Activated naive CD8-positive, alpha-beta T cell treated with anti-CD3 and anti-CD28 coated beads for 36 hours (primary cell): Measurements from ENCODE around the gene MED31. TPM values are rescaled to one million over a fixed set of nuclear protein-coding genes. Genes with fewer than 3 reads are reported as not detected.
"Not testable (repeated sequence)": the region's sequence is repeated elsewhere in the genome, so short reads cannot be mapped to it uniquely, and the experiment has no call there.

Experiments used
- DNase-seq: peaks from one replicate; pipeline ENCODE4 v3.0.0; 2021
- H3K27ac Mint-ChIP-seq: one replicate; pipeline ENCODE4 v1.8.0; 2022; ENCODE audit warnings: mild to moderate bottlenecking, moderate library complexity, mixed read lengths
- H3K27me3 Mint-ChIP-seq: one replicate; pipeline ENCODE4 v1.8.0; 2022; ENCODE audit warnings: mild to moderate bottlenecking, mixed read lengths
- H3K36me3 Mint-ChIP-seq: one replicate; pipeline ENCODE4 v1.8.0; 2021; ENCODE audit warnings: mild to moderate bottlenecking, mixed read lengths
- H3K4me1 Mint-ChIP-seq: one replicate; pipeline ENCODE4 v1.8.0; 2021; ENCODE audit warnings: mixed read lengths
- H3K4me3 Mint-ChIP-seq: one replicate; pipeline ENCODE4 v1.8.0; 2022; ENCODE audit warnings: mild to moderate bottlenecking, moderate library complexity, mixed read lengths
- H3K9me3 Mint-ChIP-seq: one replicate; pipeline ENCODE4 v1.8.0; 2022; ENCODE audit warnings: mixed read lengths
- total RNA-seq, 2 experiments: library from RNA; stranded (reverse); gene quantifications; one replicate each; pipeline ENCODE4 v1.2.3, GENCODE V29; 2021

MED31 gene
- total RNA-seq, 2 experiments from 2014 or later = 20.1 to 21.6 TPM

DNA sequence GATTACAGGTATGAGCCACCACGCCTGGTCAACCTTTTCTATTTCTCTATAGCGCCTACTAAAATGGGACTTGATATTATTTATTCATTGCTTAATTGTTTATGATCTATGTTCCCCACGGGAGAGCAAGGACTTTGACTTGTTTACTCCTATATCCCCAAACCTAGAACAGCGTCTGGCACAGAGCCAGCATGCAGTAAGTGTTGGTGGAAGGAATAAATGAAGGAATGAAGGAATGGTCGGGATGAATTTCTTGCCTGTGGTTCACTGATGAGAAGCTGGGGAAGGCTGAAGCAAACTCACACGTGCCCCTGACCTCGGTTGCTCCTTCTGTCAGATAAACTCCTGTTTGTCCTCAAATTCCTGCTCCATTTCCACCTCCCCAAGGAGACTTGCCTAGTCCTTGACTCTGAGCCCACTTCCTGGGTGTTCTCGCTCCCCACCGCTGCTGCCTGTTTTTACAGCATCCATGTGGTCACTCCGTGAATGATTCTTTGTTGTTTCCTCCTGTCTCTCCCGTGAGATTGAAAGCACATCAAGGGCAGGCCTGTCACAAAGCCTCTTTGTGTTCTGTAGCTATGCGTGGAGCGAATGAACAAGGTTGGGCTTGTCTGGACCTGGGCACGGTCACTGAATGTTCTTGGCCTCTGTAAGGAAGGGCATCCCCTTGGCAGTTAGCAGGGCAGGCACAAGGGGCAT lies 17.5 kb upstream of the MED31 start:
- H3K27me3 Mint-ChIP-seq = no peaks in the 10 kb centered on the region
- no peaks in the 10 kb centered on the region for H3K9me3 Mint-ChIP-seq
- peaks cover 6% of the 10 kb centered on the region for H3K4me1 Mint-ChIP-seq
- no peak overlapping the region for H3K27ac Mint-ChIP-seq
- H3K4me3 Mint-ChIP-seq = no peak overlapping the region
- H3K36me3 Mint-ChIP-seq = no peaks in the 10 kb centered on the region
- no peak for DNase-seq

DNA sequence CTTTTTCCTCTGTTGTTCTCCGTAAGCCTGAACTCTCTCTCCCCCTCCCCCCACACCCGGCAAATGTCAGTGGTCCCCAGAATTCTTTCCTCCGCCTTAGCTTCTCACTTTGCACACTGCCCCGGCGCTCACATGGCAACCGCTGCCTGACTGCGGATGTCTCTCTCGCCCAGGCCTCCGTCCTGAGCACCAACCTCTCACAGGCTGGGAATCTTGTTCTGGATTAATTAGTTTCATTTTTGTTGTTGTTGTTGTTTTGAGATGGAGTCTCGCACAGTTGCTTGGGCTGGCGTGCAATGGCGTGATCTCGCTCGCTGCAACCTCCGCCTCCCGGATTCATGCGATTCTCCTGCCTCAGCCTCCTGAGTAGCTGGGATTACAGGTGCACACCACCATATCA lies 16.8 kb upstream of the MED31 start:
- H3K4me3 Mint-ChIP-seq = no peak overlapping the region
- no peaks in the 10 kb centered on the region for H3K9me3 Mint-ChIP-seq
- DNase-seq = no peak
- H3K27me3 Mint-ChIP-seq = no peaks in the 10 kb centered on the region
- no peaks in the 10 kb centered on the region for H3K36me3 Mint-ChIP-seq
- H3K27ac Mint-ChIP-seq = no peak overlapping the region
- H3K4me1 Mint-ChIP-seq = peaks cover 6% of the 10 kb centered on the region

DNA sequence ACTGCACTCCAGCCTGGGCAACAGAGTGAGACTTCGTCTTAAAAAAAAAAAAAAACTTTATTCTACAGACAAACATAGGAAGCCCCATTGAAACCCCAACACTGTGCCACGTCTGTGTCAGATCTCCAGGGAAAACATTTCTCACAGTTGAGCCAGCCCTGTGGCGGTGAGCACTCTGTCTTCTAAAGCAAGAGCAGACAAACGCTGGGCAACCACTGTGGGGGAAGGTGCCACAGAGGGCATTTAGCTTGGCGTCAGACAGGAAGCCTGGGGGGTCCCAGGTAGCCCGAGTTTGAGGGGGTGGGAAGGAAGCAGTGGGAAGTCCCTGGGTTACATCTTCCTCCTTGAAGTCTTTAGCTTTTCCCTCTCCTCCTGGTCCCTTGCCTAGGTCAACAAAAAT lies 16.1 kb upstream of the MED31 start:
- Mint-ChIP-seq H3K4me1 (peaks cover 6% of the 10 kb centered on the region), H3K27ac (no peak overlapping the region), H3K9me3 (no peaks in the 10 kb centered on the region), H3K27me3 (no peaks in the 10 kb centered on the region), H3K4me3 (no peak overlapping the region), H3K36me3 (no peaks in the 10 kb centered on the region)
- no peak for DNase-seq

DNA sequence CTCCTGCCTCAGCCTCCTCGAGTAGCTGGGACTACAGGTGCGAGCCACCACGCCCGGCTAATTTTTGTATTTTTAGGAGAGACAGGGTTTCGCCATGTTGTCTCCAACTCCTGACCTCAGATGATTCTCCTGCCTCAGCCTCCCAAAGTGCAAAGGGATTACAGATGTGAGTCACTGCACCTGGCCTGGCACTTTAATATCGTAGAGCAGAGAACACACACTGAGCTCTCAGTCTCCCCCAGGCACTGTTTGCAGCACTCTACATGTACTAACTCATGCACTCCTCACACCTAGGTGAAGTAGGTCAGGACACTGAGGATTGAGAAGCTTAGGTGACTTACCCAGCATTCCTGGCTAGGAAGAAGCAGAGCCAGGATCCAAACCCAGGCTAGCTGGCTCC lies 15.2 kb upstream of the MED31 start:
- no peaks in the 10 kb centered on the region for H3K36me3 Mint-ChIP-seq
- no peaks in the 10 kb centered on the region for H3K27me3 Mint-ChIP-seq

GRCh38 chr17:6666077-6666521 lies 14.7 kb upstream of the MED31 start:
- H3K4me1 Mint-ChIP-seq = peaks cover 11% of the 10 kb centered on the region
- no peak overlapping the region for H3K4me3 Mint-ChIP-seq
- peak; percentile 44 for DNase-seq
- no peaks in the 10 kb centered on the region for H3K9me3 Mint-ChIP-seq
- no peak overlapping the region for H3K27ac Mint-ChIP-seq
- H3K36me3 Mint-ChIP-seq = no peaks in the 10 kb centered on the region
- no peaks in the 10 kb centered on the region for H3K27me3 Mint-ChIP-seq

More for the DNA sequence above, 15.2 kb upstream of the MED31 start:
- H3K27ac Mint-ChIP-seq = no peak overlapping the region
- H3K9me3 Mint-ChIP-seq = no peaks in the 10 kb centered on the region
- H3K4me1 Mint-ChIP-seq = peaks cover 7% of the 10 kb centered on the region
- DNase-seq = no peak
- H3K4me3 Mint-ChIP-seq = no peak overlapping the region

- not testable (repeated sequence) for H3K4me3 Mint-ChIP-seq, H3K36me3 Mint-ChIP-seq, H3K27me3 Mint-ChIP-seq, H3K9me3 Mint-ChIP-seq, H3K27ac Mint-ChIP-seq, DNase-seq
- H3K4me1 Mint-ChIP-seq = peaks cover 22% of the 10 kb centered on the region
Observed at GRCh38 chr17:6663200-6663599, 11.8 kb upstream of the MED31 start.

DNA sequence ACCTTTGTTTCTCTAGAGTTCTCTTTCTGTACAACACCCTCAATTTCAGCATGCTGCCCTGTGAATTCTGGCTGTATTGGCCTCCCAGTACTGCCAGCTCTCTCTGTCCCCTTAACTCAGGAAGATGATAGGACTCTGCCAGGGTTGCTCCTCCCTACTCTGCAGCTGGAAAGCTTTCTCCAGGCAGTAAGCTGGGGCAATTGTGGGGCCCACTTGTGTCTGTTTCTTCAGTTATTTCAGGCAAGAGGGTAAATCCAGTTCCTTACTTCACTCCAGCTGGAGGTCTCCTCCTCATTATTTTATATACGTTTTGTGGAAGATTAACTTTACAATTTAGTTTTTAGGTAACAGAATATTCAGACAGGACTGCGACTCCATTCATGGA lies 10.1 kb upstream of the MED31 start:
- Mint-ChIP-seq H3K36me3 (peaks cover 4% of the 10 kb centered on the region), H3K27me3 (no peaks in the 10 kb centered on the region), H3K4me3 (no peak overlapping the region), H3K27ac (no peak overlapping the region), H3K9me3 (no peaks in the 10 kb centered on the region), H3K4me1 (peaks cover 24% of the 10 kb centered on the region)
- no peak for DNase-seq

DNA sequence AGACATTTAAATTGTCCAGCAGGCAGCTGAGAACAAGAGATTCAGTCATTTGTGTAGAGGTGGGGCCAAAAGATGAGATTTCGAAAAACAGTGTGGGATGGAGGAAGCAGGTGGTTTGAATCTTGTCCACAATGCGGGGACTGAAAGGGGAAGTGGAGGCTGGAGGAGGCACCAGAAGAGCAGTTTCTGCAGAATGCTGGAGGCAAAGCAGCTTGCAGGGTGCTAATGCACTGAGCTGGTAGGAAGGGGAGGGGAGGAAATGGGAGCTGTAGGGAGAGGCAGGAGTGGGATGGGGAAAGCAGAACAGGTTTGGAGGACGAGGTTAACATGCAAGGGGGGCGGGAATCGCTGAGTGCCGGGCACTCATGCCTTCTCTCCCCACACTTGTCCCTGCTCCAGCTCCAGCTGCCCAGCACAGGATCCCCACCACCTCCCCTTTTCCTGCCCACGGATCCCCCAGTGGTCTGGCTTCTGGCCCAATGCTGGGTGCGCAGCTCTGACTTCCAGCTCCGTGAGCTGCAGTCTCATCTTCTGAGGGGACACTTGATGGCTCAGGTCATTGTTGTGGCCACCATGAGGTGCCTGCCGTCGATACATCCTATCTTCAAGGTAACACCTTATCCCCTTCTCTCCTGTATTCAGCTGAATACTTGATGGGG lies 9.5 kb upstream of the MED31 start:
- Mint-ChIP-seq H3K4me3 (peak overlapping the region; percentile 6), H3K27ac (no peak overlapping the region), H3K27me3 (no peaks in the 10 kb centered on the region), H3K9me3 (no peaks in the 10 kb centered on the region), H3K36me3 (peaks cover 4% of the 10 kb centered on the region), H3K4me1 (peaks cover 24% of the 10 kb centered on the region)
- DNase-seq = no peak

GRCh38 chr17:6660101-6660500 lies 8.7 kb upstream of the MED31 start:
- H3K9me3 Mint-ChIP-seq = no peaks in the 10 kb centered on the region
- peaks cover 7% of the 10 kb centered on the region for H3K27me3 Mint-ChIP-seq
- no peak overlapping the region for H3K4me3 Mint-ChIP-seq
- H3K27ac Mint-ChIP-seq = no peak overlapping the region
- H3K36me3 Mint-ChIP-seq = peaks cover 5% of the 10 kb centered on the region
- peaks cover 30% of the 10 kb centered on the region for H3K4me1 Mint-ChIP-seq
- DNase-seq = no peak

DNA sequence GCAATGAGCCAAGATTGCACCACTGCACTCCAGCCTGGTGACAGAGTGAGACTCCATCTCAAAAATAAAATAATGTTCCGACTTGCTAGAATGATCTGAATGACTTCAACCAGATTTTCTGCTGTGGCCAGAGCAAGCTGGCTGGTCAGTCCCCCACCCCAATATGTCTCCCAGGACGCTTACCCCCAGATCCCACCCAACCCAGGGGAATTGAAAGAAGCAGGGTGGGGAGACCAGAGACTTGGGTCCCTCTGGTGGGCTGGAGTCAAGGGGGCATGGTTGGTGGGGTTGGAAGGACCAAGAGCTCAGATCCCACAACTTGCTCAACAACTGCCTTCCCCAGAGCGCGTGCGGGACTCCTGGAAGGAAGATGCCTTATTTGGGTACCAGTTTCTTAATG lies 7.0 kb upstream of the MED31 start:
- not testable (repeated sequence) for DNase-seq, H3K27ac Mint-ChIP-seq, H3K9me3 Mint-ChIP-seq, H3K4me3 Mint-ChIP-seq, H3K27me3 Mint-ChIP-seq
- Mint-ChIP-seq H3K4me1 (peaks cover 38% of the 10 kb centered on the region), H3K36me3 (peaks cover 11% of the 10 kb centered on the region)

GRCh38 chr17:6657633-6658287 lies 6.4 kb upstream of the MED31 start:
- H3K4me3 Mint-ChIP-seq = peak overlapping the region; percentile 86
- no peaks in the 10 kb centered on the region for H3K9me3 Mint-ChIP-seq

GRCh38 chr17:6656797-6657632 lies 5.6 kb upstream of the MED31 start:
- peaks cover 50% of the 10 kb centered on the region for H3K4me1 Mint-ChIP-seq
- H3K4me3 Mint-ChIP-seq = peak overlapping the region; percentile 86
- H3K27me3 Mint-ChIP-seq, H3K9me3 Mint-ChIP-seq: not testable (repeated sequence)
- DNase-seq = peak; percentile 64
- H3K36me3 Mint-ChIP-seq = peaks cover 13% of the 10 kb centered on the region
- H3K27ac Mint-ChIP-seq = peak overlapping the region; percentile 76

More at GRCh38 chr17:6657633-6658287, 6.4 kb upstream of the MED31 start:
- H3K27ac Mint-ChIP-seq = peak overlapping the region; percentile 76
- no peak for DNase-seq
- peaks cover 45% of the 10 kb centered on the region for H3K4me1 Mint-ChIP-seq
- peaks cover 8% of the 10 kb centered on the region for H3K27me3 Mint-ChIP-seq
- peaks cover 13% of the 10 kb centered on the region for H3K36me3 Mint-ChIP-seq

- H3K27ac Mint-ChIP-seq, H3K9me3 Mint-ChIP-seq: not testable (repeated sequence)
- peaks cover 43% of the 10 kb centered on the region for H3K4me1 Mint-ChIP-seq
Observed at GRCh38 chr17:6655732-6656361, 4.4 kb upstream of the MED31 start.

DNA sequence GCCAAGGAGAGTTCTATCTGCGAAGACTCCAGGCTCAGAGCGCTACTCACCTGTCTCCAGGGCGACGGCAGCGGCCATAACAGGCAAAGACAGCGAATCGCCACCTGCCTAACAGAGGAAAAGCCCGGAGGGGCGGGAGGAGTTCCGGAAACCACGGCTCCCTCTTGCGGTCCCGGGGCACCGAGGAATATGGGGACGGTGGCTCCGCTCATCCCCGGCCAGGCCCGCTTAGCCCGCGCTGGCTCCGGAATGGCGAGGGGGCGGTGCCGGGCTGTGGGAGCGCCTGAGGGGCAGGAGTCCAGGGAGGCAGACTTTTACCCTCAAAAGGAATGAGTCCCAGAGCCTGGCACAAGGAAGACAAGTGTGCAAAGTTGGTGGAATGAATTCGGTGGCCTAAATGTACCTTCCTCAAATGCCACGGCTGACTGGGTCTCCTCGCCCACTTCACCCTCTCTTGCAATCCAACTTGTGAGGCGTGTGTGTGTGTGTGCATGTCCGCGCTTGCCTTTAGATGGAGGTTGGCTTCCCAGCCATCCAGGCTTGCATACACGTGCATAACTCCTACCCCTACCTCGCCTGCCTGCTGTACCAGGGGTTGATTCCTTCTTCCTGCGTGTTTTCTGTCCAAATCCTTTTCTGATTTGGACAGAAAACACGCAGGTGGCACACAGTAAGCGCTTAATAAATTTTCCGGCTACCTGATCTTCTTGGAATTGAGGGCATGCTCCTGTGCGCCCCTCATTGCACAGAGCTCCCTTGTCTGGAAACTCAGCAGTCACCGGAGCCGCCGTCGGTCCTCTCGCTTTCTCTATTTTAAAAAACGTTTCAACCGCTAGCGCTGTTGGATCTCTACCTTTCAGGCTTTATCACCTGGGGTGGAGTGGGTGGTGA lies 3.7 kb upstream of the MED31 start:
- DNase-seq = no peak
- Mint-ChIP-seq H3K9me3 (no peaks in the 10 kb centered on the region), H3K4me1 (peaks cover 37% of the 10 kb centered on the region), H3K27me3 (peaks cover 8% of the 10 kb centered on the region), H3K36me3 (peaks cover 15% of the 10 kb centered on the region), H3K27ac (no peak overlapping the region), H3K4me3 (peak overlapping the region; percentile 78)

More at GRCh38 chr17:6655732-6656361, 4.4 kb upstream of the MED31 start:
- DNase-seq, H3K27me3 Mint-ChIP-seq: not testable (repeated sequence)
- H3K36me3 Mint-ChIP-seq = peaks cover 13% of the 10 kb centered on the region
- peak overlapping the region; percentile 78 for H3K4me3 Mint-ChIP-seq
